ENCODE data around the gene GMFB. TPM values are rescaled to one million over a fixed set of nuclear protein-coding genes. Genes with fewer than 3 reads are reported as not detected.

The GMFB gene
- total RNA-seq, 1 experiment from 2014 or later, result 79.2 TPM

GRCh38 chr14:54444681-54445080 lies 44.1 kb downstream of the GMFB start:
- Histone ChIP-seq H3K56ac (ENCODE audit: insufficient read length, low read depth, low read length) (no peak overlapping the region), H3K4ac (ENCODE audit: low read depth, low read length) (no peak overlapping the region), H2BK20ac (ENCODE audit: low read depth, low read length, poor library complexity, severe bottlenecking) (no peak overlapping the region), H3K79me1 (ENCODE audit: insufficient read depth, low read depth, low read length, poor library complexity, severe bottlenecking) (peaks cover 2% of the 10 kb centered on the region), H4K8ac (replicated peaks; ENCODE audit: insufficient read length, low read depth, low read length) (no peak overlapping the region), H3K4me1 (ENCODE audit: insufficient read depth, low read length) (no peaks in the 10 kb centered on the region; the same call in 1 of the 2 replicates), H2AFZ (ENCODE audit: low read length) (no peak overlapping the region), H3K23me2 (ENCODE audit: insufficient read length, low read depth, low read length, poor library complexity, severe bottlenecking) (peaks cover 4% of the 10 kb centered on the region), H3T11ph (ENCODE audit: low read length) (no peak overlapping the region), H3K4me2 (ENCODE audit: insufficient read depth, insufficient read length, low read length) (no peak overlapping the region), H2BK15ac (ENCODE audit: low read depth, low read length) (no peak overlapping the region), H3K23ac (ENCODE audit: insufficient read length, low read depth, low read length) (no peak overlapping the region), H3K14ac (ENCODE audit: insufficient read depth, low read length) (no peak overlapping the region), H3K9ac (ENCODE audit: extremely low read depth, insufficient read length, low read length) (no peak overlapping the region), H4K91ac (ENCODE audit: insufficient read length, low read depth, low read length) (no peak overlapping the region), H3K27ac (ENCODE audit: insufficient read length, low read depth, low read length) (no peak overlapping the region), H3K18ac (ENCODE audit: insufficient read length, low read depth, low read length) (no peak overlapping the region), H3K27me3 (ENCODE audit: insufficient read depth, low read length) (no peaks in the 10 kb centered on the region; the same call in 1 of the 2 replicates), H2BK5ac (ENCODE audit: insufficient read length, low read length) (no peak overlapping the region), H2BK12ac (ENCODE audit: insufficient read length, low read depth, low read length) (no peak overlapping the region), H2BK120ac (ENCODE audit: low read depth, low read length, poor library complexity, severe bottlenecking) (no peak overlapping the region), H2AK5ac (ENCODE audit: insufficient read length, low read length) (no peak overlapping the region), H3K79me2 (ENCODE audit: insufficient read depth, low read length) (peaks cover 7% of the 10 kb centered on the region; the same call in 1 of the 2 replicates), H4K5ac (ENCODE audit: insufficient read length, low read depth, low read length) (no peak overlapping the region), H4K20me1 (ENCODE audit: control insufficient read depth, insufficient read depth, insufficient read length) (no peaks in the 10 kb centered on the region), H3K9me3 (ENCODE audit: control insufficient read depth, low read depth, low read length) (no peaks in the 10 kb centered on the region)
- H3K27ac Mint-ChIP-seq, result no peak overlapping the region
- no peak for DNase-seq
- no CpG with 5 or more reads among the region's 7 CpGs for WGBS (ENCODE audit: extremely low coverage, insufficient read length, low lambda C conversion rate)
- no peak for TF ChIP-seq CTCF (conservative IDR thresholded peaks at IDR 0.05)
- peaks cover 12 to 17% of the 10 kb centered on the region in 2 experiments for H3K4me1 Mint-ChIP-seq
- H3K4me3 Mint-ChIP-seq, result no peak overlapping the region
- no peaks in the 10 kb centered on the region for H3K9me3 Mint-ChIP-seq
- peaks cover 4 to 10% (median 4%) of the 10 kb centered on the region in 3 experiments; a peak in 6 of 7 replicates for H3K36me3 Mint-ChIP-seq (ENCODE audit: insufficient read depth in 1 of 3, low read depth in 3 of 3)
- H3K27me3 Mint-ChIP-seq (ENCODE audit: low read depth), result no peaks in the 10 kb centered on the region
